Liver (tissue), 9 donors: ENCODE measurements around the gene DPP6. TPM values are rescaled to one million over a fixed set of nuclear protein-coding genes. Genes with fewer than 3 reads are reported as not detected.
A peak's percentile ranks its signal among the peaks of the same experiment; 100 is the strongest.

Source experiments
- DNase-seq: peaks from one replicate; pipeline ENCODE4 v3.0.0-alpha.2; 2017; ENCODE audit warnings: low spot score
- H3K27ac ChIP-seq, 2 donors: one replicate each; pipeline ENCODE4 v1.7.0; 2013; ENCODE audit warnings: inconsistent platforms in 2 of 2, low read length in 2 of 2, control low read depth in 1 of 2, low read depth in 1 of 2, mild to moderate bottlenecking in 1 of 2
- H3K27me3 ChIP-seq, 4 donors: one replicate each; pipeline versions ENCODE4 v1.6.1 to v1.7.0; 2013; ENCODE audit warnings: low read length in 3 of 4, inconsistent platforms in 1 of 4, mild to moderate bottlenecking in 1 of 4, moderate library complexity in 1 of 4; ENCODE audit not compliant: control insufficient read depth in 4 of 4, insufficient read depth in 4 of 4
- H3K36me3 ChIP-seq, 4 donors: one replicate each; pipeline versions ENCODE4 v1.6.1 to v1.7.0; 2013; ENCODE audit warnings: low read length in 3 of 4, mild to moderate bottlenecking in 3 of 4, low read depth in 1 of 4, moderate library complexity in 1 of 4; ENCODE audit not compliant: control insufficient read depth in 4 of 4, insufficient read depth in 3 of 4
- H3K4me1 ChIP-seq, 4 donors: one replicate each; pipeline versions ENCODE4 v1.6.1 to v1.7.0; 2013; ENCODE audit warnings: low read length in 3 of 4, mild to moderate bottlenecking in 3 of 4, moderate library complexity in 1 of 4; ENCODE audit not compliant: control insufficient read depth in 4 of 4, insufficient read depth in 4 of 4
- H3K4me3 ChIP-seq, 3 donors: one replicate each; pipeline versions ENCODE4 v1.6.1 to v1.7.0; 2013; ENCODE audit warnings: low read length in 3 of 3, control low read depth in 1 of 3, low read depth in 1 of 3, mild to moderate bottlenecking in 1 of 3
- H3K9ac ChIP-seq, 2 donors: one replicate each; pipeline ENCODE4 v1.7.0; 2013; ENCODE audit warnings: low read length in 2 of 2, mild to moderate bottlenecking in 2 of 2, moderate library complexity in 2 of 2, control low read depth in 1 of 2, low read depth in 1 of 2
- H3K9me3 ChIP-seq, 4 donors: one replicate each; pipeline versions ENCODE4 v1.6.1 to v1.7.0; 2013; ENCODE audit warnings: low read length in 3 of 4; ENCODE audit not compliant: control insufficient read depth in 4 of 4
- ATF3 ChIP-seq: IDR thresholded peaks from 2 replicates; pipeline ENCODE4 v1.6.1; 2016; ENCODE audit warnings: antibody characterized with exemption
- CTCF ChIP-seq: fragments of 150-350 bp; IDR thresholded peaks from 2 replicates; pipeline ENCODE4 v1.5.1; 2017; ENCODE audit warnings: improper control_type of control experiment, low read depth, low read length; ENCODE audit not compliant: missing input control
- EGR1 ChIP-seq, 2 donors: IDR thresholded peaks; 2 replicates each; pipeline ENCODE4 v1.6.1; 2016 to 2018; ENCODE audit warnings: antibody characterized with exemption in 2 of 2, low read depth in 2 of 2
- FOXA1 ChIP-seq: IDR thresholded peaks from 2 replicates; pipeline ENCODE4 v1.6.1; 2016; ENCODE audit warnings: antibody characterized with exemption
- FOXA2 ChIP-seq: IDR thresholded peaks from 2 replicates; pipeline ENCODE4 v1.6.1; 2016; ENCODE audit warnings: antibody characterized with exemption
- GABPA ChIP-seq, 2 donors: IDR thresholded peaks in 1 of 2; conservative IDR thresholded peaks in 1 of 2; 2 replicates each; pipeline ENCODE4 v1.6.1; 2016; ENCODE audit warnings: antibody characterized with exemption in 2 of 2, mild to moderate bottlenecking in 1 of 2, moderate library complexity in 1 of 2
- HNF4G ChIP-seq: IDR thresholded peaks from 2 replicates; pipeline ENCODE4 v1.6.1; 2016; ENCODE audit warnings: antibody characterized with exemption
- JUND ChIP-seq, 2 donors: IDR thresholded peaks; 2 replicates each; pipeline ENCODE4 v1.6.1; 2016; ENCODE audit warnings: antibody characterized with exemption in 2 of 2
- NR2F2 ChIP-seq: IDR thresholded peaks from 2 replicates; pipeline ENCODE4 v1.6.1; 2016; ENCODE audit warnings: antibody characterized with exemption
- RAD21 ChIP-seq, 2 donors: IDR thresholded peaks; 2 replicates each; pipeline ENCODE4 v1.6.1; 2016; ENCODE audit warnings: antibody characterized with exemption in 2 of 2, mild to moderate bottlenecking in 2 of 2
- REST ChIP-seq: IDR thresholded peaks from 2 replicates; pipeline ENCODE4 v1.6.1; 2016; ENCODE audit warnings: antibody characterized with exemption, mild to moderate bottlenecking
- RXRA ChIP-seq, 2 donors: IDR thresholded peaks; 2 replicates each; pipeline ENCODE4 v1.6.1; 2017 to 2018; ENCODE audit warnings: antibody characterized with exemption in 2 of 2, mild to moderate bottlenecking in 1 of 2
- TAF1 ChIP-seq: conservative IDR thresholded peaks from 2 replicates; pipeline ENCODE4 v1.6.1; 2016; ENCODE audit warnings: antibody characterized with exemption, mild to moderate bottlenecking
- YY1 ChIP-seq: IDR thresholded peaks from 2 replicates; pipeline ENCODE4 v1.6.1; 2016; ENCODE audit warnings: antibody characterized with exemption, mild to moderate bottlenecking
- ZBTB33 ChIP-seq: IDR thresholded peaks from 2 replicates; pipeline ENCODE4 v1.6.1; 2016; ENCODE audit warnings: antibody characterized with exemption
- WGBS: extraction: QIAGEN DNeasy Blood & Tissue Kit; methylation state at CpG from one replicate; pipeline ENCODE4 v1.1.7; 2013; 5-methylcytosine and 5-hydroxymethylcytosine counted together
- polyA plus RNA-seq, 2 donors: library from polyadenylated mRNA; stranded (reverse) in 1 of 2; unstranded in 1 of 2; fragments of 200-250 nt in 1 of 2; fragments of >200 nt in 1 of 2; fragmentation: Nextera tagmentation in 1 of 2; extraction: Ambion mirVana in 1 of 2; gene quantifications; one replicate each; pipeline versions ENCODE4 v1.2.1 to v1.2.3, GENCODE V29; 2013 to 2015
- total RNA-seq, 2 donors: library from RNA; depleted of rRNA; stranded (reverse); fragments of >200 nt; gene quantifications; one replicate each; pipeline ENCODE4 v1.2.3, GENCODE V29; 2014
- TF ChIP-seq, protein P1 (sequence below): IDR thresholded peaks from 2 replicates; pipeline ENCODE4 v1.6.1; 2016; ENCODE audit warnings: antibody characterized with exemption
- donor health status: healthy.
- donor health status: healthy.
- donor health status: healthy.
- donor health status: healthy.
- donor health status: healthy.

DPP6 gene
- total and polyA plus RNA-seq, 4 donors = 0.01 TPM; not detected in 3

DNA sequence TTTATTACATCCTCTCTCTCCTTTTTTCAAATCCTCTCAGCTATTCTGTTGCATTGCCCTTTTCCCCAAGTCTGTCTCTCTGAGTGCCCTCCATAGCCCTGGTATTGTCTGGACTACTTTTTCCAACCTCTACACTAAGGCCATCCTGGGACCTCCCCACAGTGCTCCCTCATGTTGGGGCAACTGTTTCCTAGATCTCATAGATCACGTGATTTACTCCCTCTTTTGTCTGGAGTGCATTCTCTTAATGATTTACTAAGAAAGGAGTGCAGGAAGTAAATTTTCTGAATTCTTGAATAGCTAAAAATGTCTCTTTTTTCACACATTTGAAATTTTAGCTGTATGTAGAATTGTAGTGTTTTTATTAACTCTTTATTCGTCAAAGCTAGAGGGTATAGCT lies 733.7 kb downstream of the DPP6 start:
- Histone ChIP-seq H3K36me3 (no peaks in the 10 kb centered on the region), H3K27me3 (peaks cover 0 to 3% (median 0%) of the 10 kb centered on the region in 4 donors), H3K27ac (no peak overlapping the region), H3K9me3 (peaks cover 2 to 16% (median 3%) of the 10 kb centered on the region in 4 donors), H3K9ac (no peak overlapping the region), H3K4me1 (no peaks in the 10 kb centered on the region), H3K4me3 (no peak overlapping the region)
- no peak for DNase-seq
- WGBS = 70% methylated on average over 2 of the region's 2 CpGs
- no peak for TF ChIP-seq RXRA (IDR thresholded peaks at IDR 0.05)
- TF ChIP-seq, protein P1, sequence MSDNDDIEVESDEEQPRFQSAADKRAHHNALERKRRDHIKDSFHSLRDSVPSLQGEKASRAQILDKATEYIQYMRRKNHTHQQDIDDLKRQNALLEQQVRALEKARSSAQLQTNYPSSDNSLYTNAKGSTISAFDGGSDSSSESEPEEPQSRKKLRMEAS = no peak
- no peak for TF ChIP-seq FOXA1

DNA sequence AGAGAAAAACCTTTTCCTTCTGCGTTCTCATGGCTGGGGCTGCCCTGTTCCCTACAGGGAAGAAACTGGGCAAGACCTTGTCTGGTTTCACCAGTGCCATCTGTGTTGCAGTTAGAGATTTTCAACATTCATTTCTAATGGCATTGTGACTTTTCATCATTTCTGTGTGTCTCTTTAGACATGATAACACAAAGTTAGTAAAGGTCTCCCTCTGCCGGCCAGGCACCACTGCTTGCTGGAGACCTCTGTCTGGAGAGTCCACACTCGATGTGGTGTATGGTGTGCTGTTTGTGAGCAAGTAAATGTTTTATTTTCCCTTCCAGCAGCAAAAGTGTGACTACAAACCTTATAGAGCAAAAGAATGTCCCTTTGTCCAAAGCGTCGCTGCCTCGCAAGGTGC lies 737.2 kb downstream of the DPP6 start:
- no peak for DNase-seq
- H3K36me3 ChIP-seq = no peaks in the 10 kb centered on the region
- no peak overlapping the region for H3K9ac ChIP-seq
- peaks cover 0 to 2% (median 1%) of the 10 kb centered on the region in 4 donors for H3K4me1 ChIP-seq
- no peak overlapping the region for H3K4me3 ChIP-seq
- no peak overlapping the region for H3K27ac ChIP-seq
- WGBS = 61% methylated on average over 6 of the region's 6 CpGs
- H3K27me3 ChIP-seq = peaks cover 0 to 4% (median 0%) of the 10 kb centered on the region in 4 donors
- TF ChIP-seq JUND (IDR thresholded peaks at IDR 0.05) (no peak), GABPA (IDR thresholded peaks at IDR 0.05 in 1 of 2, conservative IDR thresholded peaks at IDR 0.05 in 1 of 2) (no peak), FOXA1 (no peak), RAD21 (IDR thresholded peaks at IDR 0.05) (peak; percentile 18 to 22)
- peaks cover 2 to 14% (median 3%) of the 10 kb centered on the region in 4 donors for H3K9me3 ChIP-seq

GRCh38 chr7:154791611-154792010 lies 739.4 kb downstream of the DPP6 start:
- Histone ChIP-seq H3K27ac (no peak overlapping the region), H3K36me3 (no peaks in the 10 kb centered on the region), H3K27me3 (peaks cover 0 to 4% (median 1%) of the 10 kb centered on the region in 4 donors), H3K9ac (no peak overlapping the region), H3K9me3 (peaks cover 0 to 3% (median 1%) of the 10 kb centered on the region in 4 donors), H3K4me3 (no peak overlapping the region), H3K4me1 (peaks cover 0 to 3% (median 1%) of the 10 kb centered on the region in 4 donors)
- TF ChIP-seq NR2F2 = no peak
- no peak for TF ChIP-seq REST
- TF ChIP-seq CTCF = no peak
- no peak for TF ChIP-seq HNF4G
- TF ChIP-seq ZBTB33 = no peak
- TF ChIP-seq FOXA2 = no peak
- no peak for TF ChIP-seq GABPA (IDR thresholded peaks at IDR 0.05 in 1 of 2, conservative IDR thresholded peaks at IDR 0.05 in 1 of 2)
- no peak for TF ChIP-seq JUND (IDR thresholded peaks at IDR 0.05)
- TF ChIP-seq, protein P1 = no peak
- no peak for TF ChIP-seq YY1
- TF ChIP-seq EGR1 (IDR thresholded peaks at IDR 0.05; ENCODE audit: low read depth in 2 of 2) = no peak
- TF ChIP-seq ATF3 = no peak
- no peak for TF ChIP-seq TAF1
- 79% methylated on average over 4 of the region's 4 CpGs for WGBS
- no peak for DNase-seq
